Measurements from ENCODE around the gene DHRS2. TPM values are rescaled to one million over a fixed set of nuclear protein-coding genes. Genes with fewer than 3 reads are reported as not detected.
A peak's percentile ranks its signal among the peaks of the same experiment; 100 is the strongest.
"Not testable (repeated sequence)": the region's sequence is repeated elsewhere in the genome, so short reads cannot be mapped to it uniquely, and the experiment has no call there.

DHRS2 gene
- total RNA-seq, 3 donors from 2014 or later: 0.26 to 0.34 TPM; not detected in 1

GRCh38 chr14:23637655-23638413 lies 1.7 kb downstream of the DHRS2 start:
- not testable (repeated sequence) for H3K36me3 ChIP-seq (ENCODE audit: low read depth)

DNA sequence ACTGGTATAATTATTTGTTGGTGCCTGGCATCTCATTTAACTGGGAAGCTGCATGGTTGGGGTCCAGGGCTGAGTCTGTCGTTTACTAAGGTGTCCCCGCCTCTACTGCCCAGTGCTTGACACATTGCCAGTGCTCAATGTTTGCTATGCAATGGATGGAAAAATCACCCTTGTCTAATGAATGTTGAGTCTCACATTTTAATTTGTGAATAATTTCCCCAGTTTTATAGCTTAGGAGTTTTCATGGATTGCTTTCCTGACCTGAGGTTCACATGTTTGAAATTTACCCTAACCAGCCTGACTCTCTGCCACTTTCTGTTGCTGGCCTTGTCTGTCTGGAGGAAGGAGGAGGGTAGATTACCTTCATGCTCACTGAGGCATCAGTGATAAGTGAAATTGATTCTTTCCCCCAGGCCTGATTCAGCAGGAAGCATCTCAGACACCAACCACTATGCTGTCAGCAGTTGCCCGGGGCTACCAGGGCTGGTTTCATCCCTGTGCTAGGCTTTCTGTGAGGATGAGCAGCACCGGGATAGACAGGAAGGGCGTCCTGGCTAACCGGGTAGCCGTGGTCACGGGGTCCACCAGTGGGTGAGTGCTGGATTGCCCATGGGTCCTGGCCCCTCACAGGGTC lies 2.4 kb downstream of the DHRS2 start:
- no peaks in the 10 kb centered on the region for H3K9me3 ChIP-seq
- TF ChIP-seq, protein P1, sequence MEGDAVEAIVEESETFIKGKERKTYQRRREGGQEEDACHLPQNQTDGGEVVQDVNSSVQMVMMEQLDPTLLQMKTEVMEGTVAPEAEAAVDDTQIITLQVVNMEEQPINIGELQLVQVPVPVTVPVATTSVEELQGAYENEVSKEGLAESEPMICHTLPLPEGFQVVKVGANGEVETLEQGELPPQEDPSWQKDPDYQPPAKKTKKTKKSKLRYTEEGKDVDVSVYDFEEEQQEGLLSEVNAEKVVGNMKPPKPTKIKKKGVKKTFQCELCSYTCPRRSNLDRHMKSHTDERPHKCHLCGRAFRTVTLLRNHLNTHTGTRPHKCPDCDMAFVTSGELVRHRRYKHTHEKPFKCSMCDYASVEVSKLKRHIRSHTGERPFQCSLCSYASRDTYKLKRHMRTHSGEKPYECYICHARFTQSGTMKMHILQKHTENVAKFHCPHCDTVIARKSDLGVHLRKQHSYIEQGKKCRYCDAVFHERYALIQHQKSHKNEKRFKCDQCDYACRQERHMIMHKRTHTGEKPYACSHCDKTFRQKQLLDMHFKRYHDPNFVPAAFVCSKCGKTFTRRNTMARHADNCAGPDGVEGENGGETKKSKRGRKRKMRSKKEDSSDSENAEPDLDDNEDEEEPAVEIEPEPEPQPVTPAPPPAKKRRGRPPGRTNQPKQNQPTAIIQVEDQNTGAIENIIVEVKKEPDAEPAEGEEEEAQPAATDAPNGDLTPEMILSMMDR (IDR thresholded peaks at IDR 0.05): no peak
- no peak for DNase-seq
- H3K36me3 ChIP-seq (ENCODE audit: low read depth): no peaks in the 10 kb centered on the region
- intact Hi-C loops (cut with DNase I, micrococcal nuclease): loop anchor here in 1 of 2 donors (10.0 kb wide), 1 partner anchor 266 kb away; no protein-coding TSS in a partner anchor
- no peak overlapping the region for H3K4me3 ChIP-seq
- H3K4me1 ChIP-seq (ENCODE audit: low read depth): peaks cover 4% of the 10 kb centered on the region
- no peak for ATAC-seq

More at GRCh38 chr14:23637655-23638413, 1.7 kb downstream of the DHRS2 start:
- ATAC-seq; H3K9me3 ChIP-seq; H3K4me3 ChIP-seq; DNase-seq; H3K4me1 ChIP-seq (ENCODE audit: low read depth): not testable (repeated sequence)
- intact Hi-C loops (cut with DNase I, micrococcal nuclease): loop anchor here in 1 of 2 donors (10.0 kb wide), 1 partner anchor 267 kb away; no protein-coding TSS in a partner anchor

DNA sequence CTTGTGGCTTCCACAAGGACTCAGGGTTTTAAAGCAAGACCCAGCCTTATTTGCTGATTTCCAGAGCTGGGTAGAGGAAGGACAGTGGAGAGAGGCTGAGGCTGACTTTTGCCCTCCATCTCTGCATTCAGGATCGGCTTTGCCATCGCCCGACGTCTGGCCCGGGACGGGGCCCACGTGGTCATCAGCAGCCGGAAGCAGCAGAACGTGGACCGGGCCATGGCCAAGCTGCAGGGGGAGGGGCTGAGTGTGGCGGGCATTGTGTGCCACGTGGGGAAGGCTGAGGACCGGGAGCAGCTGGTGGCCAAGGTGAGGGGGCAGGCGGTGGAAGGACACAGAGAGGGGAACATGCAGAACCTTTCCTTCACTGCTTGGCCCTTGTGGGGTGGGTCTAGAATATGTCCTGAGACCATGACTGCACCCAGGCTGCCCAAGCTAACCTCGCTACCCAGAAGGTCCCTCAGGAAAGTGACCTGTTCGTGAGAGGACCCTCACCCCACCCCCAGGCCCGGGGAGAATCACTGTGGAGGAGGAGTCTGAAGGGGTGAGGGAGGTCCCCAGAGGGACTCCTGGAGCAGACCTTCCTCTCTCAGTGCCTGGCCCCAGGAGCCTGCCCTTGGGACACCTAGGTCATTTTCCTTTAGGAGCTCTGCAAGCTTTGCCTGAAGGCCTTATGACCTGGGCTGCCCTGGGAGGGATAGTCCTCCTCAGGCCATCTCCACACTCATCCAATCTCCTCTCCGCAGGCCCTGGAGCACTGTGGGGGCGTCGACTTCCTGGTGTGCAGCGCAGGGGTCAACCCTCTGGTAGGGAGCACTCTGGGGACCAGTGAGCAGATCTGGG lies 3.1 kb downstream of the DHRS2 start:
- Histone ChIP-seq H3K4me1 (ENCODE audit: low read depth) (peaks cover 4% of the 10 kb centered on the region), H3K36me3 (ENCODE audit: low read depth) (no peaks in the 10 kb centered on the region), H3K4me3 (no peak overlapping the region), H3K9me3 (no peaks in the 10 kb centered on the region)
- no peak for ATAC-seq
- intact Hi-C loops (cut with DNase I, micrococcal nuclease): loop anchor here in 1 of 2 donors (10.0 kb wide), 1 partner anchor 266 kb away; no protein-coding TSS in a partner anchor
- TF ChIP-seq, protein P1 (IDR thresholded peaks at IDR 0.05): no peak
- DNase-seq: no peak

GRCh38 chr14:23639891-23640523 lies 3.8 kb downstream of the DHRS2 start:
- TF ChIP-seq, protein P1 (IDR thresholded peaks at IDR 0.05): no peak

GRCh38 chr14:23640524-23641141 lies 4.5 kb downstream of the DHRS2 start:
- H3K36me3 ChIP-seq (ENCODE audit: low read depth): no peaks in the 10 kb centered on the region
- ATAC-seq: peak; percentile 47
- no peaks in the 10 kb centered on the region for H3K9me3 ChIP-seq
- peak in 2 of 3 donors; percentile 48 to 58 for DNase-seq
- intact Hi-C loops (cut with DNase I, micrococcal nuclease): no loop called here
- H3K4me1 ChIP-seq (ENCODE audit: low read depth): peaks cover 4% of the 10 kb centered on the region
- no peak overlapping the region for H3K4me3 ChIP-seq
- TF ChIP-seq, protein P1 (IDR thresholded peaks at IDR 0.05): no peak

More at GRCh38 chr14:23639891-23640523, 3.8 kb downstream of the DHRS2 start:
- no peak for ATAC-seq
- DNase-seq: no peak
- intact Hi-C loops (cut with DNase I, micrococcal nuclease): loop anchor here in 1 of 2 donors (10.0 kb wide), 1 partner anchor 265 kb away; no protein-coding TSS in a partner anchor
- Histone ChIP-seq H3K4me1 (ENCODE audit: low read depth) (peaks cover 4% of the 10 kb centered on the region), H3K9me3 (no peaks in the 10 kb centered on the region), H3K36me3 (ENCODE audit: low read depth) (no peaks in the 10 kb centered on the region), H3K4me3 (no peak overlapping the region)
